ENCODE measurements around the gene RBM10.

The RBM10 gene

DNA sequence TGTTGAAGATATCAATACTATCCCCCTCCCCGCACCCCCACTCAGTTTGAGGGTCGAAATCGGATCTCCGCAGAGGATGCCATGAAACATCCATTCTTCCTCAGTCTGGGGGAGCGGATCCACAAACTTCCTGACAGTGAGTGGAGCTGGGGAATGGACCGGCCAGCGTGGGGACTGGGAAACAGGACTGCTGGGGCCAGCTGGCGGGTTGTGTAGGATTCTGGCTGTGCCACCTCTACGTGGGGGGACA lies 82.2 kb downstream of the RBM10 start:
- TF ChIP-seq POLR2A (IDR thresholded peaks at IDR 0.05; ENCODE audit: low read depth, low read length) (no peak), TAF1 (IDR thresholded peaks at IDR 0.05; ENCODE audit: low read depth, low read length) (no peak), POU2F2 (IDR thresholded peaks at IDR 0.05; ENCODE audit: low read depth, low read length) (no peak), PAX5 (IDR thresholded peaks at IDR 0.05; ENCODE audit: insufficient read depth, low read length, severe bottlenecking) (no peak), SPI1 (IDR thresholded peaks at IDR 0.05; ENCODE audit: low read depth, low read length) (no peak), POLR2AphosphoS5 (IDR thresholded peaks at IDR 0.05; ENCODE audit: low read depth, low read length) (no peak)
- DNase-seq (ENCODE audit: insufficient read length, low spot score) (no peak), FAIRE-seq (no peak)

DNA sequence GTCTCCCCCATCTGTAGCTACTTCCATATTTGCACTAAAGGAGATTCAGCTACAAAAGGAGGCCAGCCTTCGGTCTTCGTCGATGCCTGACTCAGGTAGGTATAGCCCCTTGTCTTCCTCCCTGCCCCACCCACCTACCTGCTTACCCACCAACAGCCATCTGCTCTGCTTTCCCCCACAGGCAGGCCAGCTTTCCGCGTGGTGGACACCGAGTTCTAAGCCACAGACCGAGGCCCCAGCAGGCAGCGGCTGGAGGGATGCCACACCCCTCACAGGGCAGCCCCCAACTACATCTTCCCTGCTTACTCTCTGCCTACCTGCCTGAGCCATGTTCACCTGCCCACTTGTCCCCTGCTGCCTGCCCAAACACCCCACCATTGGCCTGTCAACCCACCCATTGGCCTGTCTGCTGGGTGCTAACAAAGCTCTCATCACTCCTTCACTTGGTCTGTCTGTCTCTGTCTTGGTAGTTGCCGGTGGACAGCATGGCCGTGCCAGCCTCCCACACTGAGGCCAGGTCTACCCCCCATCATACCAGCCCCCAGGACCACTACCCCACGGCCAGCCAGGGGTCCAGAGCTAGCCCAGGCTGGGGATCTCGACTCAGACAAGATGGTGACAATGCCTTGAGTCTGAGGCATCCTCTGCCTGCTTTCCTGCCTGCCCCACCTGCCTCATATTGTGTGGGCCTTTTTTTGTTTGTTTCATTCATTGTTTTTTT lies 83.7 kb downstream of the RBM10 start:
- TF ChIP-seq PAX5 (IDR thresholded peaks at IDR 0.05; ENCODE audit: insufficient read depth, low read length, severe bottlenecking) (no peak), POLR2AphosphoS5 (IDR thresholded peaks at IDR 0.05; ENCODE audit: low read depth, low read length) (no peak), POU2F2 (IDR thresholded peaks at IDR 0.05; ENCODE audit: low read depth, low read length) (no peak), POLR2A (IDR thresholded peaks at IDR 0.05; ENCODE audit: low read depth, low read length) (no peak)
- DNase-seq (ENCODE audit: insufficient read length, low spot score): no peak
- FAIRE-seq: no peak

DNA sequence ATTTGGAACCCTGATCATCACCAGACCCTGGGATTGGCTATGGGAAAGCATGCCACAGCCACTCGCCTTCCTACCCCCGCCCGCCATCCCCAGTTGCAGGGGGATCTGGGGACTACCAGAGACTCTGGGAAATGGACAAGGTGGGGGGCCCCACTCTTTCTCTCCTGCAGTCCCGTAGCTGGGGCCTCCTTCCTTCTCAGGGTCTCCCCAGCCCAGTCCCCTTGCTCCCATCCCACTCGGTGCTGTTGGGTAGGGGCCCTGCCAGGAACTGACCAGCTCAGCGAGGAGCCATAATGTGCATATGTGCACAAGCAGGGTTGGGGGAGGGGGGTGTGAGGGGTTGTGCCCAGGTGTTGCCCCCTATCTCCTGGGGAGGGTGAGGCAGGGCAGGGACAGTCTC lies 84.4 kb downstream of the RBM10 start:
- no peak for FAIRE-seq
- no peak for TF ChIP-seq POU2F2 (IDR thresholded peaks at IDR 0.05; ENCODE audit: low read depth, low read length)
- no peak for TF ChIP-seq PAX5 (IDR thresholded peaks at IDR 0.05; ENCODE audit: insufficient read depth, low read length, severe bottlenecking)
- no peak for TF ChIP-seq TAF1 (IDR thresholded peaks at IDR 0.05; ENCODE audit: low read depth, low read length)
- no peak for TF ChIP-seq POLR2AphosphoS5 (IDR thresholded peaks at IDR 0.05; ENCODE audit: low read depth, low read length)
- TF ChIP-seq SPI1 (IDR thresholded peaks at IDR 0.05; ENCODE audit: low read depth, low read length): no peak
- TF ChIP-seq POLR2A (IDR thresholded peaks at IDR 0.05; ENCODE audit: low read depth, low read length): no peak

DNA sequence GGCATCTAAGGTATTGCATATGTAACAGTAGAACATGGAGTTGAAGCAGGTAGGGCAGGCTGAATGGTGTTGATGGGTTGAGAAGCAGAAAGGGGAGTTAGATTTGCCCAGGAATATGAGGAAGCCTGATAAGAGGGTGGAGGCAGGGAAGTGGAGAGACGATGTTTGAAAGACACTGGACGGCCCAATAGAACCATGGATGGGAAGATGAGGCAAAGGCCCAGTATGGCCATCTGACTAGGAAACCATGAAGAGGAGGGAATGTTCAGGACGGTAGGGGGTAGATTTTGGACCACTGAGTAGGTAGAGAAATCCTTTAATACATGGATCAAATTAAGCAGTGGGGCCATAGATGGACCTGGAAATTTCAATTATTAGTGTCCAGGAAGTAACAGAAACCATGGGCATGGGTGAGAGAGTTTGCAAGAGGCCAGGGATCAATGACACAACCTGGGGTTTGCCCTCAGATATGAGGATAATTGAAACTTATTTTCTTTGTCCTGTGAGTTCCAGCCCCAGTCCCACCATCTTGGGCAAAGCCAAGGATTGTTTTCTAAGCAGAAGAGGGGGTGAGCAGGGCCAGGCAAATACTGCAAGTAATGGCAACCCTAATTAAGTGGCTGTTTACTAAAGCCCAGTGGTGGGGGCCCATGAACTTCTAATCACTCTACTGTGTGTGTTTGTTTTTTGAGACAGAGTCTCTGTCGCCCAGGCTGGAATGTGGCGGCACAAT lies 85.3 kb downstream of the RBM10 start:
- TF ChIP-seq PAX5 (IDR thresholded peaks at IDR 0.05; ENCODE audit: insufficient read depth, low read length, severe bottlenecking) (no peak), POLR2A (IDR thresholded peaks at IDR 0.05; ENCODE audit: low read depth, low read length) (peak; percentile 55), POLR2AphosphoS5 (IDR thresholded peaks at IDR 0.05; ENCODE audit: low read depth, low read length) (peak; percentile 61)
- no peak for DNase-seq (ENCODE audit: insufficient read length, low spot score)
- no peak for FAIRE-seq

More for the DNA sequence above, 84.4 kb downstream of the RBM10 start:
- DNase-seq (ENCODE audit: insufficient read length, low spot score): no peak

GRCh38 chrX:47231167-47231566 lies 86.1 kb downstream of the RBM10 start:
- no peak for FAIRE-seq
- no peak for TF ChIP-seq SPI1 (IDR thresholded peaks at IDR 0.05; ENCODE audit: low read depth, low read length)
- no peak for TF ChIP-seq TAF1 (IDR thresholded peaks at IDR 0.05; ENCODE audit: low read depth, low read length)
- no peak for TF ChIP-seq POU2F2 (IDR thresholded peaks at IDR 0.05; ENCODE audit: low read depth, low read length)
- TF ChIP-seq POLR2AphosphoS5 (IDR thresholded peaks at IDR 0.05; ENCODE audit: low read depth, low read length): no peak; the same call in 1 of the 2 replicates
- TF ChIP-seq PAX5 (IDR thresholded peaks at IDR 0.05; ENCODE audit: insufficient read depth, low read length, severe bottlenecking): no peak
- no peak for TF ChIP-seq POLR2A (IDR thresholded peaks at IDR 0.05; ENCODE audit: low read depth, low read length)
- DNase-seq (ENCODE audit: insufficient read length, low spot score): no peak

- TF ChIP-seq POLR2A (IDR thresholded peaks at IDR 0.05; ENCODE audit: low read depth, low read length) (no peak), POLR2AphosphoS5 (IDR thresholded peaks at IDR 0.05; ENCODE audit: low read depth, low read length) (no peak), PAX5 (IDR thresholded peaks at IDR 0.05; ENCODE audit: insufficient read depth, low read length, severe bottlenecking) (no peak), SPI1 (IDR thresholded peaks at IDR 0.05; ENCODE audit: low read depth, low read length) (no peak), POU2F2 (IDR thresholded peaks at IDR 0.05; ENCODE audit: low read depth, low read length) (no peak), TAF1 (IDR thresholded peaks at IDR 0.05; ENCODE audit: low read depth, low read length) (no peak)
- no peak for DNase-seq (ENCODE audit: insufficient read length, low spot score)
- no peak for FAIRE-seq
Observed at GRCh38 chrX:47232197-47232802, 87.3 kb downstream of the RBM10 start.

DNA sequence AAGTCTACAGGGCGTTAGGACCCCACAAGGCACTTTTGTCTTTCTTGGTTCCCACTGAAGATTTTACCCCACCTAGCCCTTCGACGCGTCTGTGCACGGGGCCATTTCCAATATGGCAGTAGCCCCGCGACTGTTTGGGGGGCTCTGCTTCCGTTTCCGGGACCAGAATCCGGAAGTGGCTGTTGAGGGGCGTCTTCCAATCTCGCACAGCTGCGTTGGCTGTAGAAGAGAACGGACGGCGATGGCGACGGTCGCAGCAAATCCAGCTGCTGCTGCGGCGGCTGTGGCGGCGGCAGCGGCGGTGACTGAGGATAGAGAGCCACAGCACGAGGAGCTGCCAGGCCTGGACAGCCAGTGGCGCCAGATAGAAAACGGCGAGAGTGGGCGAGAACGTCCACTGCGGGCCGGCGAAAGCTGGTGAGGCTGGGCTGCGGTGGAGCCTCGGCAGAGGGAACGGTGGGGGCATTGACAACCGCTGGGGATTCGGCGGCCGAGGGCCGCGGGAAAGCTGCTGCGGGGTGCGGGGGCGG lies 87.8 kb downstream of the RBM10 start, which contains the start of gene USP11:
USP11 (plus strand) TSS at position 207 of the 530 bp plus-strand sequence; CDS start at position 242, 35 bp downstream.
- TF ChIP-seq TAF1 (IDR thresholded peaks at IDR 0.05; ENCODE audit: low read depth, low read length) (peak; percentile 68; the same call in 1 of the 2 replicates), PAX5 (IDR thresholded peaks at IDR 0.05; ENCODE audit: insufficient read depth, low read length, severe bottlenecking) (no peak), POLR2AphosphoS5 (IDR thresholded peaks at IDR 0.05; ENCODE audit: low read depth, low read length) (peak; percentile 74; the same call in 1 of the 2 replicates), POLR2A (IDR thresholded peaks at IDR 0.05; ENCODE audit: low read depth, low read length) (no peak)
- FAIRE-seq (peak; percentile 90), DNase-seq (ENCODE audit: insufficient read length, low spot score) (peak; percentile 30)

DNA sequence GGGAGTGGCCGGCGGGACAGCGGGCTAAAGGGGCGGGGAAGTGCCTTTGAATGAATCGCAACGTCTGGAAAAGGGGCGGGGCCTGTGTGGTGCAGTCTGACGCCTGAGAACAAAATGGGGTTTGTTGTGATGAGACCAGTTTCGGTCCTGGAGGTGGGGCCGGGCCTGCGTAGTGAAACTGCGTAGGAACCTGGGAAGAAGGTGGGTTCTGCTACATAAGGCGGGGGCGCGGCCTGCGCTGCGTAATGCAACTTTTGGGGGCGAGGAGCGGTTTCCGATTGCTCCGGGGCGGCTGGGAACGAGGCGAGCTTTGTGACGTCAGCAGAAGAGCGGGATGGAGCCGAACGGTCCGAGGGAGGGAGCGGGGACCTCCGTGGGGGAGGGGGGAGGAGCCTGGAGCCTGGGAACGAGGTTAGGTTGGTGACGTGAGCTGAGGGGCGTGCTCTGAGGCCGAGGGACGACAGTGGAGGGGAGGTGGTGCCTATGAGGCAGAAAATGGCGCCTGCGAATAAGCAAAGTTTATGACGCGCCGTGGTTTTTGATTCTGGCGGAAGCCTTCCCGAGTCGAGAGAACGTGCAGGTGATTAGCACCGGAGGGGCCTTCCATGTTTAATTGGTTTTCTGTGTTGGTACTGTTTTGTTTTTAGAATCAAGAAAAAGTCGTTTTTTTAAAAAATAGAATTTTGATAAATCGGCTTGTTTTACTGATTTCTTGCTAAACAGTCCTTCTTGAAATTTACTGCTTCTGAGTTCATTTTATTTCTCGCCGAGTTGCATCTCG lies 88.5 kb downstream of the RBM10 start:
- peak; percentile 94 for FAIRE-seq
- peak; percentile 75 for DNase-seq (ENCODE audit: insufficient read length, low spot score)
- TF ChIP-seq POLR2AphosphoS5 (IDR thresholded peaks at IDR 0.05; ENCODE audit: low read depth, low read length) (peak; percentile 60; the same call in 1 of the 2 replicates), SPI1 (IDR thresholded peaks at IDR 0.05; ENCODE audit: low read depth, low read length) (no peak), POU2F2 (IDR thresholded peaks at IDR 0.05; ENCODE audit: low read depth, low read length) (peak; percentile 51; the same call in 1 of the 2 replicates), TAF1 (IDR thresholded peaks at IDR 0.05; ENCODE audit: low read depth, low read length) (peak; percentile 80), POLR2A (IDR thresholded peaks at IDR 0.05; ENCODE audit: low read depth, low read length) (peak; percentile 81), PAX5 (IDR thresholded peaks at IDR 0.05; ENCODE audit: insufficient read depth, low read length, severe bottlenecking) (no peak)
